DOHH2 (cell line): ENCODE measurements around the gene SF3A1.

Experiments used
- H3F3A ChIP-seq: fragments of 200-600 bp; sonication (generic), shearing (Covaris generic); 2 replicates; pipeline ENCODE4 v1.6.0; 2016; ENCODE audit warnings: antibody characterized with exemption, mild to moderate bottlenecking; ENCODE audit not compliant: control insufficient read depth, insufficient read depth
- H3K27ac ChIP-seq: fragments of 200-600 bp; sonication (generic); 2 replicates; pipeline ENCODE4 v1.5.1; 2014; ENCODE audit warnings: low read depth, mild to moderate bottlenecking, low read length, moderate library complexity
- H3K27me3 ChIP-seq: fragments of 200-600 bp; sonication (generic); 2 replicates; pipeline ENCODE4 v1.6.1; 2014; ENCODE audit warnings: mild to moderate bottlenecking, low read length, mixed read lengths; ENCODE audit not compliant: control insufficient read depth
- H3K36me3 ChIP-seq: fragments of 200-600 bp; sonication (generic); 2 replicates; pipeline ENCODE4 v1.6.1; 2014; ENCODE audit warnings: mild to moderate bottlenecking, low read length, moderate library complexity, mixed read lengths; ENCODE audit not compliant: control insufficient read depth
- H3K4me1 ChIP-seq: fragments of 200-600 bp; sonication (generic); 2 replicates; pipeline ENCODE4 v1.6.1; 2014; ENCODE audit warnings: mild to moderate bottlenecking, low read length, mixed read lengths; ENCODE audit not compliant: control insufficient read depth
- H3K4me2 ChIP-seq: fragments of 200-600 bp; sonication (generic); 2 replicates; pipeline ENCODE4 v1.6.0; 2014; ENCODE audit warnings: mild to moderate bottlenecking, low read length, moderate library complexity
- H3K4me3 ChIP-seq: fragments of 200-600 bp; sonication (generic); 2 replicates; pipeline ENCODE4 v1.5.1; 2014; ENCODE audit warnings: mild to moderate bottlenecking, low read length, mixed read lengths
- H3K79me2 ChIP-seq: fragments of 200-600 bp; sonication (generic); 2 replicates; pipeline ENCODE4 v1.6.1; 2014; ENCODE audit warnings: mild to moderate bottlenecking, low read length, mixed read lengths; ENCODE audit not compliant: control insufficient read depth
- H3K9me2 ChIP-seq: fragments of 200-600 bp; sonication (generic); replicated peaks from 2 replicates; pipeline ENCODE4 v1.6.1; 2014; ENCODE audit warnings: mild to moderate bottlenecking, low read length, mixed read lengths; ENCODE audit not compliant: control insufficient read depth
- H3K9me3 ChIP-seq: fragments of 200-600 bp; sonication (generic); 2 replicates; pipeline ENCODE4 v1.6.1; 2014; ENCODE audit warnings: antibody characterized with exemption, low read length, mixed read lengths; ENCODE audit not compliant: control insufficient read depth, insufficient read depth
- H4K20me1 ChIP-seq: fragments of 200-600 bp; sonication (generic); 2 replicates; pipeline ENCODE4 v1.6.0; 2014; ENCODE audit warnings: low read depth, mild to moderate bottlenecking, antibody characterized with exemption, low read length, moderate library complexity; ENCODE audit not compliant: control insufficient read depth, insufficient read depth
- CTCF ChIP-seq: fragments of 200-600 bp; sonication (generic); IDR thresholded peaks from one replicate; pipeline ENCODE4 v1.5.1; 2014; ENCODE audit warnings: antibody characterized with exemption, mild to moderate bottlenecking, low read depth, low read length; ENCODE audit not compliant: poor library complexity, severe bottlenecking
- EZH2phosphoT487 ChIP-seq: fragments of 200-600 bp; sonication (generic); IDR thresholded peaks from 2 replicates; pipeline ENCODE4 v1.6.1; 2017; ENCODE audit warnings: borderline replicate concordance, mild to moderate bottlenecking, antibody characterized with exemption, low read length, moderate library complexity, mixed read lengths

The SF3A1 gene

DNA sequence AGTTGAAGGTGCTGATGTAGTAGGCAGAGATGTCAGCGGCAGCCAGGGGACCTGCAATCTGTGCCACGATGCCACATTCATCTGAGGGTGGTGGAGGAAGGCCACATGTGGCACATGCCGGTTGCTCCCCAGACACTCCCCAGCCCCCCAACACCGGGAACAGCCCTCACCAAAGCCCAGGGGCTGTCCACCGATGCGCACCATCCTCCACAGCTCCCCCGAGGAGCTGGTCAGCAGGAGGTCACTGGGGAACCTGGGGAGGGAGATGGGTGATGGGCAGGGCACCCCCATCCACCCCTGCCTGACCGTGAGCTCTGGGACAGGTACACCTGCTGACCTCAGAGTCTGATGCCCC is 70.9 kb downstream of the SF3A1 start:
- Histone ChIP-seq H3K9me3 (no peaks in the 10 kb centered on the region), H3K27me3 (peaks cover 3% of the 10 kb centered on the region; the same call in 1 of the 2 replicates), H3K4me1 (peaks cover 27% of the 10 kb centered on the region), H3K27ac (no peak overlapping the region), H3K4me2 (no peak overlapping the region), H3K4me3 (no peak overlapping the region), H4K20me1 (peaks cover 3% of the 10 kb centered on the region; the same call in 1 of the 2 replicates), H3K36me3 (no peaks in the 10 kb centered on the region), H3K9me2 (no peaks in the 10 kb centered on the region), H3K79me2 (no peaks in the 10 kb centered on the region), H3F3A (peaks cover 8% of the 10 kb centered on the region; the same call in 1 of the 2 replicates)
- no peak for TF ChIP-seq CTCF
- TF ChIP-seq EZH2phosphoT487, result no peak

DNA sequence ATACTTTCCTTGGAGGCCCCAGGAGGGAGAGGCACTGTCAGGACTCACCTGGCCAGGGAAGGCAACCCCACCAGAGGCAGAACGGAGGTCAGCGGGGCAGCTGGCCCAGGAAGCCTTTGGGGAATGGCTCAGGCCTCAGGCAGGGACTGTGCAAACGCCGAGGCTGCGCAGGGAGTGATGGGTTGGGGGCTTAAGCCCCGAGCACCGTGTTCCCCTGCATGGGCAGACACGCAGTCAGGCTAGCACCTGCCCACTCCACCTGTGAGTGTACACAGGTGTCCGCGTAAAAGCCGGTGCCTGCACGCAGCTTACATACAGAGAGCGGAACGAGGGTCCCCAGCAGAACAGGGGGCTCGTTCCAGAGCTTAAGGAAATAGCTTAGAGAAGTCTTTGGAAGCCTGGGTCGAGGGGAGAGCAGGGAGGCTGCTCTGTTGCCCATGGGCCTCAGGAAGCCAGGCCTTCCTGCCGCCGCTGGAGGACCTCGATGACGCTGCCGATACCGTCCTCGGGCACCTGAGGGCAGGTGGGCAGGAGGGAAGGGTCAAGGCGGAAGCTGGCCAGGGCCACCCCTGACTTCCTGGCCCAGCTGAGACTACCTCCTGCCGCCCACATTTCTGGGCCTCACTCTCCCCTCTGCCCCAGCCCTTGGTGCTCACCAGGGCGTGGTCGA is 71.4 kb downstream of the SF3A1 start:
- H3K4me3 ChIP-seq, result no peak overlapping the region
- H3K9me3 ChIP-seq, result no peaks in the 10 kb centered on the region
- no peaks in the 10 kb centered on the region for H3K79me2 ChIP-seq
- H3K9me2 ChIP-seq, result no peaks in the 10 kb centered on the region
- H3K4me1 ChIP-seq, result peaks cover 22% of the 10 kb centered on the region
- H3K27ac ChIP-seq, result no peak overlapping the region
- no peaks in the 10 kb centered on the region for H3K36me3 ChIP-seq
- no peak for TF ChIP-seq EZH2phosphoT487
- no peak for TF ChIP-seq CTCF
- H3K27me3 ChIP-seq, result peaks cover 3% of the 10 kb centered on the region; the same call in 1 of the 2 replicates
- H4K20me1 ChIP-seq, result peaks cover 3% of the 10 kb centered on the region; the same call in 1 of the 2 replicates
- H3K4me2 ChIP-seq, result no peak overlapping the region
- peaks cover 6% of the 10 kb centered on the region; the same call in 1 of the 2 replicates for H3F3A ChIP-seq

DNA sequence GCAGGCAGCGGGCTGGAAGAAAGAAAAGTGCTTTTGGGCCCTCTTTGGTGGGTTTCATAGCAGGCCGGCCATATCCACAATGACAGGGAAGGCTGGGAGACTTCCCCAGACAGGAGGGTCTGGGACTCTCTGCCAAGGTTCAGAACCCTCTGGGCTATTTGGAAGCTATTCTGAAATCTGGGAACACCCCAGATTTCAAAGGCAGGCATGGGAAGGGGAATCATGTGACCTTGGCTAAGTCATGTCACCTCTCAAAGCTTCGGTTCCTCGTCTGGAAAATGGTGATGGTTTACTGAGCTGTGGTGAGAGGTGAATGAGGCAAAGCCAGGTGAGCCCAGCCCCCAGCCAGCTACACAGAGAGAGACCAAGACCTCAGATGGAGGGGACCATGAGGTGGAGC is 72.0 kb downstream of the SF3A1 start:
- Histone ChIP-seq H4K20me1 (peaks cover 3% of the 10 kb centered on the region; the same call in 1 of the 2 replicates), H3K9me3 (no peaks in the 10 kb centered on the region), H3K79me2 (no peaks in the 10 kb centered on the region), H3K36me3 (no peaks in the 10 kb centered on the region), H3K27me3 (peaks cover 3% of the 10 kb centered on the region; the same call in 1 of the 2 replicates), H3K4me2 (no peak overlapping the region), H3K27ac (no peak overlapping the region), H3K9me2 (no peaks in the 10 kb centered on the region), H3K4me3 (no peak overlapping the region), H3F3A (peaks cover 4% of the 10 kb centered on the region; the same call in 1 of the 2 replicates), H3K4me1 (peaks cover 15% of the 10 kb centered on the region)
- no peak for TF ChIP-seq CTCF
